IMR-90 (cell line): ENCODE results near the gene SELENOS. TPM values are rescaled to one million over a fixed set of nuclear protein-coding genes. Genes with fewer than 3 reads are reported as not detected.

Experiments
- ATAC-seq: fragments of 200-7000 bp; cut with Tn5 transposase; 2 replicates; pipeline ENCODE4 v1.9.1; 2020; ENCODE audit warnings: low read depth, mild to moderate bottlenecking, moderate library complexity
- BruUV-seq: library from RNA; stranded (reverse); fragments of 400-500 nt; replicated peaks from 2 replicates; lab custom pipeline; 2021; lab: Mats Ljungman, UMichigan
- CTCF ChIA-PET: fragments of 300-600 bp; formaldehyde crosslinking; extraction: SDS; loops from one replicate; lab custom pipeline; 2021; ENCODE audit warnings: antibody characterized with exemption; lab: Yijun Ruan, JAX
- POLR2A ChIA-PET: fragments of 300-600 bp; sonication (Branson Sonifier 250); formaldehyde crosslinking; loops from one replicate; lab custom pipeline; 2022; ENCODE audit warnings: antibody characterized with exemption; ENCODE audit not compliant: unreplicated experiment; lab: Charles Lee
- DNase-seq: peaks from one replicate; pipeline ENCODE4 v3.0.0; 2013
- H2AFZ ChIP-seq: replicated peaks from 2 replicates; pipeline ENCODE3; 2013; ENCODE audit warnings: low read length, mild to moderate bottlenecking; ENCODE audit not compliant: poor library complexity
- H2AK5ac ChIP-seq: 2 replicates; pipeline ENCODE4 v1.6.1; 2013; ENCODE audit warnings: low read depth, low read length, inconsistent platforms
- H2AK9ac ChIP-seq: replicated peaks from 2 replicates; pipeline ENCODE3; 2013; ENCODE audit warnings: mild to moderate bottlenecking, low read depth, low read length, moderate library complexity; ENCODE audit not compliant: poor library complexity
- H2BK120ac ChIP-seq: 2 replicates; pipeline ENCODE4 v1.6.1; 2013; ENCODE audit warnings: low read depth, low read length, inconsistent platforms
- H2BK15ac ChIP-seq: 3 replicates; pipeline ENCODE4 v1.6.1; 2013; ENCODE audit warnings: low read depth, low read length, inconsistent platforms
- H2BK20ac ChIP-seq: 2 replicates; pipeline ENCODE4 v1.6.1; 2013; ENCODE audit warnings: low read depth, mild to moderate bottlenecking, inconsistent platforms, low read length, moderate library complexity
- H2BK5ac ChIP-seq: 2 replicates; pipeline ENCODE4 v1.6.1; 2013; ENCODE audit warnings: mild to moderate bottlenecking, low read depth, low read length, inconsistent platforms; ENCODE audit not compliant: poor library complexity, severe bottlenecking
- H3K14ac ChIP-seq: replicated peaks from 2 replicates; pipeline ENCODE4 v1.6.1; 2013; ENCODE audit warnings: low read depth, low read length, inconsistent platforms
- H3K18ac ChIP-seq: 2 replicates; pipeline ENCODE4 v1.6.1; 2013; ENCODE audit warnings: low read depth, low read length, control low read depth
- H3K23ac ChIP-seq: 2 replicates; pipeline ENCODE4 v1.6.1; 2013; ENCODE audit warnings: low read depth, low read length, inconsistent platforms
- H3K27ac ChIP-seq: 2 replicates; pipeline ENCODE4 v1.5.1; 2013; ENCODE audit warnings: mild to moderate bottlenecking, control low read depth, low read length; ENCODE audit not compliant: insufficient read depth
- H3K27me3 ChIP-seq: 2 replicates; pipeline ENCODE4 v1.6.1; 2013; ENCODE audit warnings: low read length; ENCODE audit not compliant: control insufficient read depth, insufficient read depth
- H3K36me3 ChIP-seq: 2 replicates; pipeline ENCODE4 v1.6.1; 2013; ENCODE audit warnings: low read length, mixed read lengths; ENCODE audit not compliant: control insufficient read depth, insufficient read depth
- H3K4ac ChIP-seq: 2 replicates; pipeline ENCODE4 v1.6.1; 2013; ENCODE audit warnings: low read depth, low read length, inconsistent platforms
- H3K4me1 ChIP-seq: 2 replicates; pipeline ENCODE4 v1.6.1; 2013; ENCODE audit warnings: low read length, mixed read lengths; ENCODE audit not compliant: control insufficient read depth, insufficient read depth
- H3K4me2 ChIP-seq: 2 replicates; pipeline ENCODE4 v1.6.1; 2013; ENCODE audit warnings: low read depth, mild to moderate bottlenecking, control low read depth, low read length, moderate library complexity
- H3K4me3 ChIP-seq: 2 replicates; pipeline ENCODE4 v1.5.1; 2013; ENCODE audit warnings: low read depth, mild to moderate bottlenecking, control low read depth, low read length, moderate library complexity; ENCODE audit not compliant: insufficient read depth
- H3K56ac ChIP-seq: 2 replicates; pipeline ENCODE4 v1.6.1; 2013; ENCODE audit warnings: low read length, inconsistent platforms; ENCODE audit not compliant: insufficient read depth; ENCODE audit errors: extremely low read depth
- H3K79me1 ChIP-seq, 2 experiments: 2 replicates each; pipeline ENCODE4 v1.6.1; 2013; ENCODE audit warnings: low read length in 2 of 2, inconsistent platforms in 1 of 2, low read depth in 1 of 2
- H3K9ac ChIP-seq: 2 replicates; pipeline ENCODE4 v1.6.1; 2013; ENCODE audit warnings: low read depth, low read length, control low read depth
- H3K9me1 ChIP-seq: 2 replicates; pipeline ENCODE4 v1.6.1; 2013; ENCODE audit warnings: low read length, inconsistent platforms; ENCODE audit not compliant: insufficient read depth
- H3K9me3 ChIP-seq: 2 replicates; pipeline ENCODE4 v1.6.1; 2013; ENCODE audit warnings: low read length; ENCODE audit not compliant: control insufficient read depth, insufficient read depth
- H4K20me1 ChIP-seq: 2 replicates; pipeline ENCODE4 v1.6.1; 2013; ENCODE audit warnings: low read length, inconsistent platforms; ENCODE audit not compliant: insufficient read depth
- H4K5ac ChIP-seq: 2 replicates; pipeline ENCODE4 v1.6.1; 2013; ENCODE audit warnings: mild to moderate bottlenecking, low read depth, low read length, control low read depth
- H4K8ac ChIP-seq, 2 experiments: 2 replicates each; pipeline ENCODE4 v1.6.1; 2013; ENCODE audit warnings: low read depth in 2 of 2, low read length in 2 of 2, control low read depth in 1 of 2, inconsistent platforms in 1 of 2
- H4K91ac ChIP-seq: 2 replicates; pipeline ENCODE4 v1.6.1; 2013; ENCODE audit warnings: low read depth, low read length, inconsistent platforms; ENCODE audit not compliant: insufficient read depth
- BHLHE40 ChIP-seq: fragments of 150-350 bp; IDR thresholded peaks from 2 replicates; pipeline ENCODE4 v1.6.1; 2016; ENCODE audit warnings: mild to moderate bottlenecking, low read depth, low read length
- CEBPB ChIP-seq: IDR thresholded peaks from 2 replicates; pipeline ENCODE4 v1.6.1; 2012; ENCODE audit warnings: low read depth, low read length, improper control_type of control experiment
- CHD1 ChIP-seq: IDR thresholded peaks from 2 replicates; pipeline ENCODE4 v1.6.1; 2012; ENCODE audit warnings: low read depth, low read length, improper control_type of control experiment
- FOS ChIP-seq: fragments of 150-350 bp; IDR thresholded peaks from 2 replicates; pipeline ENCODE4 v1.6.1; 2016; ENCODE audit warnings: low read depth, low read length
- MAFK ChIP-seq: IDR thresholded peaks from 2 replicates; pipeline ENCODE4 v1.6.1; 2012; ENCODE audit warnings: low read depth, low read length, improper control_type of control experiment
- MAZ ChIP-seq: IDR thresholded peaks from 2 replicates; pipeline ENCODE4 v1.6.1; 2012; ENCODE audit warnings: low read depth, mild to moderate bottlenecking, low read length, improper control_type of control experiment, moderate library complexity, borderline replicate concordance
- MXI1 ChIP-seq: IDR thresholded peaks from 2 replicates; pipeline ENCODE4 v1.6.1; 2012; ENCODE audit warnings: low read depth, mild to moderate bottlenecking, low read length, moderate library complexity, borderline replicate concordance
- NFE2L2 ChIP-seq: fragments of 150-350 bp; IDR thresholded peaks from 2 replicates; pipeline ENCODE4 v1.6.1; 2016; ENCODE audit warnings: low read depth, mild to moderate bottlenecking, low read length
- POLR2A ChIP-seq: IDR thresholded peaks from 2 replicates; pipeline ENCODE4 v1.6.1; 2012; ENCODE audit warnings: mild to moderate bottlenecking, low read depth, low read length
- RAD21 ChIP-seq: IDR thresholded peaks from 2 replicates; pipeline ENCODE4 v1.6.1; 2012; ENCODE audit warnings: low read length, improper control_type of control experiment
- RCOR1 ChIP-seq: IDR thresholded peaks from 2 replicates; pipeline ENCODE4 v1.6.1; 2012; ENCODE audit warnings: mild to moderate bottlenecking, low read length, improper control_type of control experiment; ENCODE audit not compliant: insufficient replicate concordance
- RFX5 ChIP-seq: IDR thresholded peaks from 2 replicates; pipeline ENCODE4 v1.8.0; 2012; ENCODE audit warnings: low read depth, mild to moderate bottlenecking, low read length, moderate library complexity
- SMC3 ChIP-seq: fragments of 150-350 bp; IDR thresholded peaks from 2 replicates; pipeline ENCODE4 v1.6.1; 2016; ENCODE audit warnings: low read depth, mild to moderate bottlenecking, antibody characterized with exemption, low read length, moderate library complexity
- WGBS, 2 experiments: methylation state at CpG; one replicate each; pipeline versions ENCODE4 v1.1.5 to v1.1.7; 2013; ENCODE audit warnings: missing lambda C conversion rate in 2 of 2; ENCODE audit not compliant: insufficient read length in 1 of 2; ENCODE audit errors: extremely low coverage in 2 of 2; 5-methylcytosine and 5-hydroxymethylcytosine counted together
- dilution Hi-C: fragments of 300-500 bp; cut with HindIII; formaldehyde crosslinking; loops from one replicate; pipeline ENCODE4 v1.14.3; 2018; ENCODE audit warnings: low sequenced_read_pairs; ENCODE audit not compliant: unreplicated experiment
- in situ Hi-C: fragments of 300-500 bp; cut with MboI; formaldehyde crosslinking; loops from 3 replicates; pipeline ENCODE4 v1.14.3; 2019; ENCODE audit warnings: low sequenced_read_pairs, inconsistent platforms, mixed read lengths
- intact Hi-C: fragments of 100-400 bp; cut with micrococcal nuclease; formaldehyde crosslinking; loops from 2 replicates; pipeline ENCODE4 v1.10.0; 2022
- polyA plus RNA-seq, 3 experiments: library from polyadenylated mRNA; depleted of rRNA; stranded (reverse); fragments of >200 nt; gene quantifications; 2 replicates each; pipeline ENCODE4 v1.2.3, GENCODE V29; 2012; ENCODE audit warnings: low replicate concordance in 1 of 3
- total RNA-seq: library from RNA; depleted of rRNA; stranded (reverse); fragments of >200 nt; gene quantifications from 2 replicates; pipeline ENCODE4 v1.2.3, GENCODE V29; 2012
- TF ChIP-seq, protein P1 (sequence below): fragments of 150-350 bp; IDR thresholded peaks from 2 replicates; pipeline ENCODE4 v1.6.1; 2016; ENCODE audit warnings: low read depth, mild to moderate bottlenecking, low read length, moderate library complexity, borderline replicate concordance
- TF ChIP-seq, protein P2 (sequence below): fragments of 150-350 bp; IDR thresholded peaks from 2 replicates; pipeline ENCODE4 v1.6.1; 2017; ENCODE audit warnings: mild to moderate bottlenecking, antibody characterized with exemption, low read length, low read depth
- TF ChIP-seq, protein P3 (sequence below): conservative IDR thresholded peaks from 2 replicates; pipeline ENCODE4 v1.5.1; 2012; ENCODE audit warnings: mild to moderate bottlenecking, low read depth, low read length, improper control_type of control experiment

Gene SELENOS
- total and polyA plus RNA-seq, 2 of the 4 experiments (the other 2 are of a cell fraction): 39.8 to 77.1 TPM

DNA sequence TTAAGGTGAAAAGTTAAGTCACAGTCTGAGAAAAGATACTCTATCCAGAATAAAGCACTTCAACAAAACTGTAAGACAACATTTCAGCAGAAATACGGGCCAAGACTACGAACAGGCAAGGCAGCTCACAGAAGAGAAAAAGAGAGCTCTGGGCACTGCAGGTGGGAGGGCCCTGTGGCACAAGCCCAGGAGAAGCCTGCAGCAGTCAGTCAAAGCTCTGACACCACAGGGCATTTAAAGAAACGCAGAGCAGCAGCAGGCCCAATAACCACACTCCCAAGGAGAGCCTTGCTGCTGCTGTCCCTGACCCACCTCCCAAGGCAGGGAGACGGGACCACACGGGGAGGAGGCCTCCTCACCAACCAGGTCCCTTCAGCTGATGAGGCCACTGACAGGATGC is 44.6 kb downstream of the SELENOS start:
- Histone ChIP-seq H3K27ac (no peak overlapping the region), H3K9ac (no peak overlapping the region), H3K27me3 (no peaks in the 10 kb centered on the region), H3K14ac (no peak overlapping the region), H2BK120ac (no peak overlapping the region), H3K4me3 (no peak overlapping the region), H3K9me1 (peaks cover 17% of the 10 kb centered on the region), H3K79me1 (peaks cover 9 to 56% of the 10 kb centered on the region in 2 experiments; a peak in 3 of 4 replicates), H3K23ac (no peak overlapping the region), H2BK15ac (no peak overlapping the region), H3K36me3 (peaks cover 25% of the 10 kb centered on the region), H3K56ac (no peak overlapping the region), H3K4ac (no peak overlapping the region), H2AK9ac (no peak overlapping the region), H3K9me3 (no peaks in the 10 kb centered on the region), H2BK20ac (no peak overlapping the region), H2BK5ac (no peak overlapping the region), H3K4me2 (no peak overlapping the region), H3K18ac (no peak overlapping the region), H4K91ac (no peak overlapping the region), H2AFZ (no peak overlapping the region), H3K4me1 (peaks cover 3% of the 10 kb centered on the region), H4K5ac (no peak overlapping the region), H2AK5ac (no peak overlapping the region), H4K20me1 (peaks cover 84% of the 10 kb centered on the region), H4K8ac (no peak overlapping the region)
- dilution Hi-C loops: no loop called here
- TF ChIP-seq, protein P1, sequence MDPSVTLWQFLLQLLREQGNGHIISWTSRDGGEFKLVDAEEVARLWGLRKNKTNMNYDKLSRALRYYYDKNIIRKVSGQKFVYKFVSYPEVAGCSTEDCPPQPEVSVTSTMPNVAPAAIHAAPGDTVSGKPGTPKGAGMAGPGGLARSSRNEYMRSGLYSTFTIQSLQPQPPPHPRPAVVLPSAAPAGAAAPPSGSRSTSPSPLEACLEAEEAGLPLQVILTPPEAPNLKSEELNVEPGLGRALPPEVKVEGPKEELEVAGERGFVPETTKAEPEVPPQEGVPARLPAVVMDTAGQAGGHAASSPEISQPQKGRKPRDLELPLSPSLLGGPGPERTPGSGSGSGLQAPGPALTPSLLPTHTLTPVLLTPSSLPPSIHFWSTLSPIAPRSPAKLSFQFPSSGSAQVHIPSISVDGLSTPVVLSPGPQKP: no peak
- TF ChIP-seq NFE2L2: no peak
- TF ChIP-seq MAZ: no peak
- TF ChIP-seq RAD21: no peak
- no peak for TF ChIP-seq SMC3
- no peak for TF ChIP-seq RCOR1
- TF ChIP-seq MXI1: no peak
- TF ChIP-seq CHD1: no peak
- TF ChIP-seq CEBPB: no peak
- TF ChIP-seq, protein P2, sequence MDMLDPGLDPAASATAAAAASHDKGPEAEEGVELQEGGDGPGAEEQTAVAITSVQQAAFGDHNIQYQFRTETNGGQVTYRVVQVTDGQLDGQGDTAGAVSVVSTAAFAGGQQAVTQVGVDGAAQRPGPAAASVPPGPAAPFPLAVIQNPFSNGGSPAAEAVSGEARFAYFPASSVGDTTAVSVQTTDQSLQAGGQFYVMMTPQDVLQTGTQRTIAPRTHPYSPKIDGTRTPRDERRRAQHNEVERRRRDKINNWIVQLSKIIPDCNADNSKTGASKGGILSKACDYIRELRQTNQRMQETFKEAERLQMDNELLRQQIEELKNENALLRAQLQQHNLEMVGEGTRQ: no peak
- no peak for TF ChIP-seq RFX5
- no peak for TF ChIP-seq POLR2A
- no peak for TF ChIP-seq MAFK
- TF ChIP-seq BHLHE40: no peak
- TF ChIP-seq FOS: no peak
- TF ChIP-seq, protein P3, sequence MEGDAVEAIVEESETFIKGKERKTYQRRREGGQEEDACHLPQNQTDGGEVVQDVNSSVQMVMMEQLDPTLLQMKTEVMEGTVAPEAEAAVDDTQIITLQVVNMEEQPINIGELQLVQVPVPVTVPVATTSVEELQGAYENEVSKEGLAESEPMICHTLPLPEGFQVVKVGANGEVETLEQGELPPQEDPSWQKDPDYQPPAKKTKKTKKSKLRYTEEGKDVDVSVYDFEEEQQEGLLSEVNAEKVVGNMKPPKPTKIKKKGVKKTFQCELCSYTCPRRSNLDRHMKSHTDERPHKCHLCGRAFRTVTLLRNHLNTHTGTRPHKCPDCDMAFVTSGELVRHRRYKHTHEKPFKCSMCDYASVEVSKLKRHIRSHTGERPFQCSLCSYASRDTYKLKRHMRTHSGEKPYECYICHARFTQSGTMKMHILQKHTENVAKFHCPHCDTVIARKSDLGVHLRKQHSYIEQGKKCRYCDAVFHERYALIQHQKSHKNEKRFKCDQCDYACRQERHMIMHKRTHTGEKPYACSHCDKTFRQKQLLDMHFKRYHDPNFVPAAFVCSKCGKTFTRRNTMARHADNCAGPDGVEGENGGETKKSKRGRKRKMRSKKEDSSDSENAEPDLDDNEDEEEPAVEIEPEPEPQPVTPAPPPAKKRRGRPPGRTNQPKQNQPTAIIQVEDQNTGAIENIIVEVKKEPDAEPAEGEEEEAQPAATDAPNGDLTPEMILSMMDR: no peak
- ChIA-PET POLR2A (no interaction called here), CTCF (interaction anchor here (1.8 kb wide), 1 partner anchor 16 kb away, joined by 6 read pairs; no protein-coding TSS in a partner anchor)
- intact Hi-C loops: no loop called here
- 85% methylated on average over 4 of the region's 5 CpGs; no CpG with 5 or more reads in 1 of the 2 experiments for WGBS, 2 experiments
- DNase-seq (no peak), ATAC-seq (no peak)
- no TSS peak for BruUV-seq
- in situ Hi-C loops: no loop called here
